Fibroblast of mammary gland (primary cell): ENCODE results near the gene S1PR2.

Experiments used
- DNase-seq: peaks from one replicate; pipeline ENCODE4 v3.0.0-alpha.2; 2010; ENCODE audit warnings: low read depth
- H3K4me3 ChIP-seq: 2 replicates; pipeline ENCODE4 v1.5.1; 2011; ENCODE audit warnings: low read depth, mild to moderate bottlenecking, low read length, moderate library complexity; ENCODE audit not compliant: control insufficient read depth
- CTCF ChIP-seq: conservative IDR thresholded peaks from 2 replicates; pipeline ENCODE4 v1.5.1; 2011; ENCODE audit warnings: low read depth, low read length, inconsistent platforms; ENCODE audit not compliant: control insufficient read depth, insufficient read depth

The S1PR2 gene

GRCh38 chr19:10230861-10231611 is at the start of gene S1PR2:
Gene S1PR2, minus strand, starts transcription at chr19:10231331. Its CDS starts 6,426 bp downstream, at chr19:10224905.
- TF ChIP-seq CTCF = no peak
- DNase-seq = peak; percentile 67
- H3K4me3 ChIP-seq = peak within 1 kb of the TSS; percentile 82

- no peak for TF ChIP-seq CTCF
- no peak overlapping the region for H3K4me3 ChIP-seq
- DNase-seq = no peak
Measured at GRCh38 chr19:10279737-10280442, 48.8 kb upstream of the S1PR2 start.

- DNase-seq = no peak
- H3K4me3 ChIP-seq = no peak overlapping the region
Measured at GRCh38 chr19:10278935-10279334, 47.8 kb upstream of the S1PR2 start.

GRCh38 chr19:10277795-10278589 is 46.9 kb upstream of the S1PR2 start:
- DNase-seq = no peak
- no peak overlapping the region for H3K4me3 ChIP-seq
- TF ChIP-seq CTCF = no peak

More at GRCh38 chr19:10278935-10279334, 47.8 kb upstream of the S1PR2 start:
- no peak for TF ChIP-seq CTCF

GRCh38 chr19:10274589-10274988 is 43.5 kb upstream of the S1PR2 start:
- TF ChIP-seq CTCF = no peak
- H3K4me3 ChIP-seq = no peak overlapping the region

GRCh38 chr19:10271543-10272086 is 40.5 kb upstream of the S1PR2 start:
- H3K4me3 ChIP-seq = no peak overlapping the region
- TF ChIP-seq CTCF = no peak

More at GRCh38 chr19:10274589-10274988, 43.5 kb upstream of the S1PR2 start:
- DNase-seq = no peak

More at GRCh38 chr19:10271543-10272086, 40.5 kb upstream of the S1PR2 start:
- no peak for DNase-seq
